Measurements from ENCODE around the gene CCDC107. TPM values are rescaled to one million over a fixed set of nuclear protein-coding genes. Genes with fewer than 3 reads are reported as not detected.

CCDC107 gene
- total and polyA plus RNA-seq, 2 of the 13 experiments (the other 11 are each of a cell fraction or from before 2014, with no cell fraction given), result 7.1 to 15.2 TPM

GRCh38 chr9:35646533-35647265 lies 11.4 kb upstream of the CCDC107 start (continued):
- no peak for TF ChIP-seq E2F2 (CRISPR knock-in tag; IDR thresholded peaks at IDR 0.05; ENCODE audit: borderline replicate concordance)
- TF ChIP-seq HIVEP1 (CRISPR knock-in tag; IDR thresholded peaks at IDR 0.05), result peak; percentile 40; the same call in 1 of the 2 replicates
- peak; percentile 55; the same call in 1 of the 2 replicates for TF ChIP-seq AHDC1 (CRISPR knock-in tag; IDR thresholded peaks at IDR 0.05; ENCODE audit: borderline replicate concordance)
- no peak for TF ChIP-seq SNAPC5 (CRISPR knock-in tag; IDR thresholded peaks at IDR 0.05; ENCODE audit: borderline replicate concordance)
- TF ChIP-seq TEF (CRISPR knock-in tag; IDR thresholded peaks at IDR 0.05), result no peak
- TF ChIP-seq ZNF441 (CRISPR knock-in tag; IDR thresholded peaks at IDR 0.05; ENCODE audit: borderline replicate concordance), result 0 out of 2 replicates have a peak, but pooled peaks have one; percentile 41
- TF ChIP-seq PAX8 (CRISPR knock-in tag; IDR thresholded peaks at IDR 0.05; ENCODE audit: borderline replicate concordance), result no peak
- no peak for TF ChIP-seq ZUFSP (CRISPR knock-in tag; IDR thresholded peaks at IDR 0.05; ENCODE audit: borderline replicate concordance)
- TF ChIP-seq ZFP82 (CRISPR knock-in tag; IDR thresholded peaks at IDR 0.05; ENCODE audit: borderline replicate concordance), result no peak; the same call in 1 of the 2 replicates
- TF ChIP-seq THAP11 (CRISPR knock-in tag; IDR thresholded peaks at IDR 0.05), result peak; percentile 99
- peak; percentile 15 for TF ChIP-seq ASH2L (IDR thresholded peaks at IDR 0.05; ENCODE audit: insufficient read length, low read depth, low read length)
- TF ChIP-seq TSC22D2 (CRISPR knock-in tag; IDR thresholded peaks at IDR 0.05; ENCODE audit: borderline replicate concordance), result no peak
- no peak for TF ChIP-seq ZBTB46 (CRISPR knock-in tag; IDR thresholded peaks at IDR 0.05; ENCODE audit: borderline replicate concordance)
